K562 (cell line): ENCODE measurements around the gene NSUN6. TPM values are rescaled to one million over a fixed set of nuclear protein-coding genes. Genes with fewer than 3 reads are reported as not detected.

Source experiments
- ATAC-seq: fragments of 200-7000 bp; cut with Tn5 transposase; 3 replicates; pipeline ENCODE4 v1.9.1; 2020; ENCODE audit warnings: moderate library complexity
- BruUV-seq: library from RNA; stranded (reverse); fragments of 400-500 nt; replicated peaks from 2 replicates; lab custom pipeline; 2021; lab: Mats Ljungman, UMichigan
- CTCF ChIA-PET: fragments of 300-600 bp; formaldehyde crosslinking; extraction: SDS; loops from one replicate; lab custom pipeline; 2021; ENCODE audit warnings: low intra/inter-chr PET ratio; lab: Yijun Ruan, JAX
- POLR2A ChIA-PET: fragments of 300-600, 350-650 bp; sonication (Branson Sonifier 250); formaldehyde crosslinking; extraction: SDS; loops from one replicate; lab custom pipeline; 2021; ENCODE audit warnings: antibody characterized with exemption, inconsistent platforms; lab: Yijun Ruan, JAX
- DNase-seq, 4 experiments: peaks; one replicate each; pipeline versions ENCODE4 v3.0.0 to v3.0.0-alpha.2; 2011 to 2018; ENCODE audit warnings: low spot score in 3 of 4, mixed read lengths in 3 of 4; ENCODE audit errors: extremely low read depth in 1 of 4
- FAIRE-seq: peaks from 2 replicates; lab custom pipeline; 2011; peaks lifted over from hg19 to GRCh38; lab: Jason Lieb, UNC
- H2AFZ ChIP-seq: 2 replicates; pipeline ENCODE4 v1.6.0; 2011; ENCODE audit warnings: low read depth, low read length, control low read depth, inconsistent platforms
- H3K27ac ChIP-seq: fragments of 200-600 bp; 3 replicates; pipeline ENCODE4 v1.8.0; 2011; ENCODE audit warnings: low read depth, mild to moderate bottlenecking, control low read depth, inconsistent platforms, low read length, moderate library complexity, mixed read lengths; ENCODE audit errors: extremely low read depth
- H3K27me3 ChIP-seq, 2 experiments: fragments of 300-600 bp in 1 of 2; 2 replicates in 1 of 2; 3 replicates in 1 of 2; pipeline versions ENCODE4 v1.6.0 to v1.8.0; 2011; ENCODE audit warnings: inconsistent platforms in 2 of 2, low read length in 2 of 2, mild to moderate bottlenecking in 1 of 2, mixed read lengths in 1 of 2, moderate library complexity in 1 of 2; ENCODE audit not compliant: control insufficient read depth in 2 of 2, insufficient read depth in 2 of 2
- H3K36me3 ChIP-seq: fragments of 300-600 bp; 3 replicates; pipeline ENCODE4 v1.8.0; 2011; ENCODE audit warnings: mild to moderate bottlenecking, low read length, inconsistent platforms; ENCODE audit not compliant: control insufficient read depth, insufficient read depth
- H3K4me1 ChIP-seq, 2 experiments: fragments of 200-600 bp in 1 of 2; replicated peaks in 1 of 2; 2 replicates in 1 of 2; 3 replicates in 1 of 2; pipeline versions ENCODE4 v1.5.1 to v1.8.0; 2011; ENCODE audit warnings: inconsistent platforms in 2 of 2, low read length in 2 of 2, mild to moderate bottlenecking in 1 of 2, mixed read lengths in 1 of 2, moderate library complexity in 1 of 2; ENCODE audit not compliant: control insufficient read depth in 2 of 2, insufficient read depth in 2 of 2
- H3K4me2 ChIP-seq: 2 replicates; pipeline ENCODE4 v1.6.1; 2011; ENCODE audit warnings: low read length, control low read depth, inconsistent platforms, mixed read lengths; ENCODE audit not compliant: insufficient read depth
- H3K4me3 ChIP-seq: fragments of 200-600 bp; sonication (generic), shearing (Covaris generic); 2 replicates; pipeline ENCODE4 v1.5.1; 2016; ENCODE audit warnings: control low read depth, inconsistent platforms
- H3K79me2 ChIP-seq: fragments of 200-600 bp; 3 replicates; pipeline ENCODE4 v1.8.0; 2011; ENCODE audit warnings: low read length, inconsistent platforms; ENCODE audit not compliant: control insufficient read depth, insufficient read depth
- H3K9ac ChIP-seq, 2 experiments: 2 replicates each; pipeline versions ENCODE4 v1.6.0 to v1.6.1; 2011; ENCODE audit warnings: low read depth in 2 of 2, low read length in 2 of 2, control low read depth in 1 of 2, inconsistent platforms in 1 of 2, mild to moderate bottlenecking in 1 of 2, mixed read lengths in 1 of 2; ENCODE audit not compliant: insufficient read depth in 1 of 2
- H3K9me1 ChIP-seq: one replicate; pipeline ENCODE4 v1.6.0; 2011; ENCODE audit warnings: inconsistent platforms, mild to moderate bottlenecking, low read length, moderate library complexity; ENCODE audit not compliant: control insufficient read depth, insufficient read depth
- H3K9me3 ChIP-seq: replicated peaks from 2 replicates; pipeline ENCODE4 v1.5.1; 2011; ENCODE audit warnings: low read depth, low read length, inconsistent platforms; ENCODE audit not compliant: control insufficient read depth, insufficient read depth
- H4K20me1 ChIP-seq: replicated peaks from 2 replicates; pipeline ENCODE4 v1.6.1; 2011; ENCODE audit warnings: low read length, inconsistent platforms, mixed read lengths; ENCODE audit not compliant: control insufficient read depth, insufficient read depth
- BRD9 ChIP-seq: fragments of 450-650 bp; IDR thresholded peaks from 2 replicates; pipeline ENCODE4 v1.6.1; 2018; ENCODE audit warnings: low read depth; ENCODE audit not compliant: partially characterized antibody
- CTCF ChIP-seq, 3 experiments: IDR thresholded peaks in 2 of 3; conservative IDR thresholded peaks in 1 of 3; 2 replicates each; pipeline ENCODE4 v1.5.1; 2011 to 2012; ENCODE audit warnings: low read length in 3 of 3, mild to moderate bottlenecking in 3 of 3, control low read depth in 2 of 3, improper control_type of control experiment in 1 of 3, inconsistent platforms in 1 of 3, low read depth in 1 of 3, mixed read lengths in 1 of 3, moderate library complexity in 1 of 3; ENCODE audit not compliant: insufficient read depth in 2 of 3
- CTCFL ChIP-seq: IDR thresholded peaks from 2 replicates; pipeline ENCODE4 v1.6.1; 2011; ENCODE audit warnings: borderline replicate concordance, low read depth, mild to moderate bottlenecking, moderate library complexity, low read length; ENCODE audit not compliant: insufficient read depth, poor library complexity, severe bottlenecking
- PRPF4 ChIP-seq: fragments of 200-400 bp; formaldehyde crosslinking; IDR thresholded peaks from one replicate; pipeline ENCODE4 v1.6.1; 2017; ENCODE audit warnings: low read length, low read depth, mild to moderate bottlenecking; ENCODE audit not compliant: insufficient read depth, poor library complexity, severe bottlenecking
- RAD21 ChIP-seq, 2 experiments: fragments of 250-450 bp in 1 of 2; fragments of 450-650 bp in 1 of 2; sonication (Bioruptor Pico) in 1 of 2; formaldehyde crosslinking in 1 of 2; IDR thresholded peaks in 1 of 2; conservative IDR thresholded peaks in 1 of 2; 2 replicates each; pipeline versions ENCODE4 v1.4.0 to v1.8.0; 2020 to 2022; ENCODE audit warnings: mild to moderate bottlenecking in 2 of 2, moderate library complexity in 1 of 2
- SMC3 ChIP-seq: conservative IDR thresholded peaks from 2 replicates; pipeline ENCODE4 v1.6.1; 2011; ENCODE audit warnings: low read depth, low read length, improper control_type of control experiment; ENCODE audit not compliant: insufficient read depth
- WGBS: fragments of 100-300 bp; shearing (Covaris generic); methylation state at CpG from one replicate; pipeline ENCODE4 v1.1.6; 2016; ENCODE audit warnings: low coverage, mixed read lengths; ENCODE audit not compliant: insufficient coverage; ENCODE audit errors: missing lambda C conversion rate; 5-methylcytosine and 5-hydroxymethylcytosine counted together
- in situ Hi-C: fragments of 300-500 bp; cut with MboI; formaldehyde crosslinking; loops from 4 replicates; pipeline ENCODE4 v1.15.0; 2018; ENCODE audit warnings: inconsistent platforms, mixed read lengths
- intact Hi-C: fragments of 100-400 bp; cut with micrococcal nuclease; formaldehyde crosslinking; loops from 2 replicates; pipeline ENCODE4 v1.14.2; 2022
- polyA plus RNA-seq, 8 experiments: library from polyadenylated mRNA; depleted of rRNA in 4 of 8; stranded (reverse) in 5 of 8; unstranded in 3 of 8; fragments of >200 nt; fragmentation: Nextera tagmentation in 2 of 8; fragmentation: Illumina TruSeq in 1 of 8; extraction: Ambion mirVana in 2 of 8; extraction: Trizol in 1 of 8; gene quantifications; 2 replicates each; pipeline versions ENCODE4 v1.2.1 to v1.2.3, GENCODE V29; 2011 to 2014; ENCODE audit warnings: inconsistent platforms in 1 of 8, missing spikeins in 1 of 8
- total RNA-seq, 7 experiments: library from RNA; depleted of rRNA in 6 of 7; stranded (reverse); fragments of >200 nt in 6 of 7; fragmentation: Illumina TruSeq in 2 of 7; extraction: Trizol in 2 of 7; gene quantifications; 2 replicates each; pipeline versions ENCODE4 v1.2.1 to v1.2.3, GENCODE V29; 2011 to 2021; ENCODE audit warnings: low replicate concordance in 1 of 7
- TF ChIP-seq, protein P1 (sequence below): fragments of 250-450 bp; sonication (Bioruptor Pico); IDR thresholded peaks from 2 replicates; pipeline ENCODE4 v1.4.0; 2020; ENCODE audit warnings: borderline replicate concordance
- TF ChIP-seq, protein P2 (sequence below): fragments of 450-650 bp; formaldehyde crosslinking; IDR thresholded peaks from 2 replicates; pipeline ENCODE4 v1.4.0; 2020; ENCODE audit warnings: mild to moderate bottlenecking, mixed read lengths

The NSUN6 gene
- total and polyA plus RNA-seq, 9 of the 15 experiments (the other 6 are each of a cell fraction or from before 2014, with no cell fraction given): 12.5 to 33.1 (median 24.2) TPM

DNA sequence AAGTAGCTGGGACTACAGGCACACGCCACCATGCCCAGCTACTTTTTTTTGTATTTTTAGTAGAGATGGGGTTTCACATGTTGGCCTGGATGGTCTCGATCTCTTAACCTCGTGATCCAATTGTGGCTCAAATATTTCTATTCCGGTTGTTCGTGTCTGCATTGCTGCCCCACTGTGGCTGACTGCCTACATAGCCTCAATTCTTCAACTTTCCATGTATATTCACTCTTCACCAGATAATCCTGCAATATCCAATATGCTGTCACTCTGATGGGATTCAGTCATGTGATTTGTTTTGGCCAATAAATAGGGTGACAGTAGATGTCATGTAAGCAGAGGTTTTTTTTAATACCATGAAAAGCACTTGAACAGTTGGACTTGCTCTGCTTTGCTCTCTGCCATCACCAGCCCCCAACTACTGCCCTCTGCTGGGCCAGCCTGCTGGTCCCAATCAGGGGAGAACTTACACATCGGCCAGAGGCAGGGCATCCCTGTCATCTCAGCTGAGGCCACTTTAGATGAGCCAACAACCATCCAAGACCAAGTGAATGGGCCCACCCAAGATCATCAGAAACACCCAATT, 56.7 kb downstream of the NSUN6 start:
- peak in 3 of 4 experiments; percentile 20 to 29 (median 25) for DNase-seq
- intact Hi-C loops (no loop called here), in situ Hi-C loops (no loop called here)
- ChIA-PET CTCF (no interaction called here), POLR2A (no interaction called here)
- no peaks in the 10 kb centered on the region for H4K20me1 ChIP-seq
- no TSS peak for BruUV-seq
- no peak overlapping the region for H3K9ac ChIP-seq
- no peaks in the 10 kb centered on the region for H3K4me1 ChIP-seq
- H3K79me2 ChIP-seq: peaks cover 4% of the 10 kb centered on the region; the same call in 1 of the 3 replicates
- peak; percentile 90 for ATAC-seq
- H3K4me3 ChIP-seq: no peak overlapping the region
- no peaks in the 10 kb centered on the region for H3K9me1 ChIP-seq
- H3K9me3 ChIP-seq: no peaks in the 10 kb centered on the region
- no peak overlapping the region for H2AFZ ChIP-seq
- no peak overlapping the region for H3K4me2 ChIP-seq
- FAIRE-seq: no peak
- peaks cover 14% of the 10 kb centered on the region; the same call in 2 of the 3 replicates for H3K36me3 ChIP-seq
- no peaks in the 10 kb centered on the region for H3K27me3 ChIP-seq
- 77% methylated on average over 5 of the region's 6 CpGs for WGBS
- H3K27ac ChIP-seq: no peak overlapping the region
- TF ChIP-seq SMC3 (0 out of 2 replicates have a peak, but pooled peaks have one; percentile 18), RAD21 (CRISPR knock-in tag; conservative IDR thresholded peaks at IDR 0.05 in 1 of 2, IDR thresholded peaks at IDR 0.05 in 1 of 2) (0 out of 4 replicates have a peak, but pooled peaks of 1 of the 2 experiments have one; percentile 14), CTCF (IDR thresholded peaks at IDR 0.05 in 2 of 3, conservative IDR thresholded peaks at IDR 0.05 in 1 of 3; ENCODE audit: insufficient read depth in 2 of 3, low read depth in 1 of 3, low read length in 3 of 3) (peak; percentile 42 to 67 (median 59); a peak in 5 of 6 replicates), CTCFL (peak; percentile 59), PRPF4 (no peak), BRD9 (no peak)
- TF ChIP-seq, protein P1, sequence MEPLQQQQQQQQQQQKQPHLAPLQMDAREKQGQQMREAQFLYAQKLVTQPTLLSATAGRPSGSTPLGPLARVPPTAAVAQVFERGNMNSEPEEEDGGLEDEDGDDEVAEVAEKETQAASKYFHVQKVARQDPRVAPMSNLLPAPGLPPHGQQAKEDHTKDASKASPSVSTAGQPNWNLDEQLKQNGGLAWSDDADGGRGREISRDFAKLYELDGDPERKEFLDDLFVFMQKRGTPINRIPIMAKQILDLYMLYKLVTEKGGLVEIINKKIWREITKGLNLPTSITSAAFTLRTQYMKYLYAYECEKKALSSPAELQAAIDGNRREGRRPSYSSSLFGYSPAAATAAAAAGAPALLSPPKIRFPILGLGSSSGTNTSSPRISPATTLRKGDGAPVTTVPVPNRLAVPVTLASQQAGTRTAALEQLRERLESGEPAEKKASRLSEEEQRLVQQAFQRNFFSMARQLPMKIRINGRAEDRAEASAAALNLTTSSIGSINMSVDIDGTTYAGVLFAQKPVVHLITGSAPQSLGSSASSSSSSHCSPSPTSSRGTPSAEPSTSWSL: no peak
- TF ChIP-seq, protein P2, sequence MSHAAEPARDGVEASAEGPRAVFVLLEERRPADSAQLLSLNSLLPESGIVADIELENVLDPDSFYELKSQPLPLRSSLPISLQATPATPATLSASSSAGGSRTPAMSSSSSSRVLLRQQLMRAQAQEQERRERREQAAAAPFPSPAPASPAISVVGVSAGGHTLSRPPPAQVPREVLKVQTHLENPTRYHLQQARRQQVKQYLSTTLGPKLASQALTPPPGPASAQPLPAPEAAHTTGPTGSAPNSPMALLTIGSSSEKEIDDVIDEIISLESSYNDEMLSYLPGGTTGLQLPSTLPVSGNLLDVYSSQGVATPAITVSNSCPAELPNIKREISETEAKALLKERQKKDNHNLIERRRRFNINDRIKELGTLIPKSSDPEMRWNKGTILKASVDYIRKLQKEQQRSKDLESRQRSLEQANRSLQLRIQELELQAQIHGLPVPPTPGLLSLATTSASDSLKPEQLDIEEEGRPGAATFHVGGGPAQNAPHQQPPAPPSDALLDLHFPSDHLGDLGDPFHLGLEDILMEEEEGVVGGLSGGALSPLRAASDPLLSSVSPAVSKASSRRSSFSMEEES (CRISPR knock-in tag): peak; percentile 37; the same call in 1 of the 2 replicates
